Vagina (tissue), 2 donors: ENCODE measurements around the gene GK. TPM values are rescaled to one million over a fixed set of nuclear protein-coding genes. Genes with fewer than 3 reads are reported as not detected.
A peak's percentile ranks its signal among the peaks of the same experiment; 100 is the strongest.
"Not testable (repeated sequence)": the region's sequence is repeated elsewhere in the genome, so short reads cannot be mapped to it uniquely, and the experiment has no call there.

Experiments used
- DNase-seq, 2 donors: peaks; one replicate each; pipeline ENCODE4 v3.0.0-alpha.2; 2017; ENCODE audit errors: extremely low spot score in 2 of 2
- H3K27ac ChIP-seq: fragments of 200-600 bp; sonication (generic); one replicate; pipeline ENCODE4 v1.5.1; 2019
- H3K27me3 ChIP-seq: fragments of 200-600 bp; sonication (generic); one replicate; pipeline ENCODE4 v1.5.1; 2019
- H3K36me3 ChIP-seq, 2 donors: fragments of 200-600 bp; sonication (generic); one replicate each; pipeline ENCODE4 v1.5.1; 2017 to 2019
- H3K4me1 ChIP-seq: fragments of 200-600 bp; sonication (generic); one replicate; pipeline ENCODE4 v1.5.1; 2019
- H3K4me3 ChIP-seq, 2 donors: fragments of 200-600 bp; sonication (generic); 1 replicate in 1 of 2; 2 replicates in 1 of 2; pipeline ENCODE4 v1.5.1; 2016 to 2019
- H3K9me3 ChIP-seq: fragments of 200-600 bp; sonication (generic); one replicate; pipeline ENCODE4 v1.5.1; 2019
- CTCF ChIP-seq, 3 experiments: fragments of 450-650 bp in 2 of 3; fragments of 200-600 bp in 1 of 3; sonication (generic) in 1 of 3; IDR thresholded peaks; one replicate each; pipeline ENCODE4 v1.5.1; 2017 to 2019; ENCODE audit warnings: antibody characterized with exemption in 3 of 3, mild to moderate bottlenecking in 2 of 3, moderate library complexity in 2 of 3
- POLR2A ChIP-seq, 2 donors: fragments of 450-650 bp; IDR thresholded peaks; one replicate each; pipeline ENCODE4 v1.6.1; 2017; ENCODE audit warnings: antibody characterized with exemption in 2 of 2, mild to moderate bottlenecking in 2 of 2, moderate library complexity in 2 of 2
- POLR2AphosphoS5 ChIP-seq, 2 donors: sonication (generic); formaldehyde crosslinking; IDR thresholded peaks; one replicate each; pipeline ENCODE4 v1.9.0; 2017; ENCODE audit warnings: antibody characterized with exemption in 2 of 2, mild to moderate bottlenecking in 2 of 2, low read depth in 1 of 2; ENCODE audit not compliant: insufficient read depth in 1 of 2
- intact Hi-C: fragments of 100-400 bp; cut with DNase I; formaldehyde crosslinking; loops from one replicate; pipeline ENCODE4 v1.15.1; 2023
- total RNA-seq: library from RNA; depleted of rRNA; stranded (reverse); fragments of >200 nt; gene quantifications from one replicate; pipeline ENCODE4 v1.2.3, GENCODE V29; 2016

GK gene
- total RNA-seq, 1 donor from 2014 or later: 7.6 TPM

GRCh38 chrX:30642642-30643041, 10.6 kb upstream of the GK start:
- no peak for DNase-seq
- Histone ChIP-seq H3K4me1 (no peaks in the 10 kb centered on the region), H3K4me3 (no peak overlapping the region), H3K9me3 (no peaks in the 10 kb centered on the region), H3K27me3 (no peaks in the 10 kb centered on the region), H3K27ac (no peak overlapping the region), H3K36me3 (no peaks in the 10 kb centered on the region)
- TF ChIP-seq POLR2A (IDR thresholded peaks at IDR 0.05) (no peak), CTCF (IDR thresholded peaks at IDR 0.05) (no peak), POLR2AphosphoS5 (IDR thresholded peaks at IDR 0.05; ENCODE audit: insufficient read depth in 1 of 2, low read depth in 1 of 2) (no peak)
- intact Hi-C loops: no loop called here

GRCh38 chrX:30643313-30643821, 9.9 kb upstream of the GK start:
- no peak overlapping the region for H3K4me3 ChIP-seq
- H3K4me1 ChIP-seq: no peaks in the 10 kb centered on the region
- TF ChIP-seq POLR2A (IDR thresholded peaks at IDR 0.05): no peak
- no peaks in the 10 kb centered on the region for H3K36me3 ChIP-seq
- intact Hi-C loops: no loop called here
- H3K27ac ChIP-seq: no peak overlapping the region
- H3K9me3 ChIP-seq: no peaks in the 10 kb centered on the region
- H3K27me3 ChIP-seq: no peaks in the 10 kb centered on the region
- DNase-seq: no peak

- H3K4me3 ChIP-seq: no peak overlapping the region
- H3K9me3 ChIP-seq: no peaks in the 10 kb centered on the region
- H3K36me3 ChIP-seq: no peaks in the 10 kb centered on the region
- no peak overlapping the region for H3K27ac ChIP-seq
- intact Hi-C loops: no loop called here
- DNase-seq: no peak
- TF ChIP-seq POLR2A (IDR thresholded peaks at IDR 0.05) (no peak), CTCF (IDR thresholded peaks at IDR 0.05) (no peak), POLR2AphosphoS5 (IDR thresholded peaks at IDR 0.05; ENCODE audit: insufficient read depth in 1 of 2, low read depth in 1 of 2) (no peak)
- H3K27me3 ChIP-seq: no peaks in the 10 kb centered on the region
- no peaks in the 10 kb centered on the region for H3K4me1 ChIP-seq
These were observed 3.4 kb upstream of the GK start for GRCh38 chrX:30649859-30650258.

- H3K9me3 ChIP-seq: no peaks in the 10 kb centered on the region
- H3K36me3 ChIP-seq: no peaks in the 10 kb centered on the region
- peak overlapping the region; percentile 63 for H3K27ac ChIP-seq
- H3K27me3 ChIP-seq: no peaks in the 10 kb centered on the region
- intact Hi-C loops: no loop called here
- H3K4me3 ChIP-seq: peak overlapping the region; percentile 59 to 63
- TF ChIP-seq CTCF (IDR thresholded peaks at IDR 0.05) (no peak), POLR2AphosphoS5 (IDR thresholded peaks at IDR 0.05; ENCODE audit: insufficient read depth in 1 of 2, low read depth in 1 of 2) (peak in 1 of 2 donors; percentile 65), POLR2A (IDR thresholded peaks at IDR 0.05) (no peak)
- H3K4me1 ChIP-seq: no peaks in the 10 kb centered on the region
- DNase-seq: peak in 1 of 2 donors; percentile 94
These were observed 452 bp upstream of the GK start for GRCh38 chrX:30652527-30653414.

- H3K27ac ChIP-seq, intact Hi-C loops, H3K36me3 ChIP-seq, H3K27me3 ChIP-seq, H3K4me1 ChIP-seq, H3K9me3 ChIP-seq, DNase-seq: not testable (repeated sequence)
- H3K4me3 ChIP-seq: peak overlapping the region in 1 of 2 donors; percentile 59
These were observed 1.2 kb downstream of the GK start for GRCh38 chrX:30654386-30654785.

- no peak for DNase-seq
- no peaks in the 10 kb centered on the region for H3K9me3 ChIP-seq
- no peaks in the 10 kb centered on the region for H3K36me3 ChIP-seq
- H3K4me1 ChIP-seq: no peaks in the 10 kb centered on the region
- no peak for TF ChIP-seq POLR2AphosphoS5 (IDR thresholded peaks at IDR 0.05; ENCODE audit: insufficient read depth in 1 of 2, low read depth in 1 of 2)
- no peak for TF ChIP-seq POLR2A (IDR thresholded peaks at IDR 0.05)
- TF ChIP-seq CTCF (IDR thresholded peaks at IDR 0.05): no peak
- no peak overlapping the region for H3K27ac ChIP-seq
- intact Hi-C loops: no loop called here
- H3K27me3 ChIP-seq: no peaks in the 10 kb centered on the region
- no peak overlapping the region for H3K4me3 ChIP-seq
These were observed 1.9 kb downstream of the GK start for GRCh38 chrX:30654989-30655607.
